ENCODE data around the gene ADAM19.
"Not testable (repeated sequence)": the region's sequence is repeated elsewhere in the genome, so short reads cannot be mapped to it uniquely, and the experiment has no call there.

ADAM19 gene

GRCh38 chr5:157482702-157483101 is 92.9 kb downstream of the ADAM19 start:
- not testable (repeated sequence) for DNase-seq (ENCODE audit: low spot score)

GRCh38 chr5:157481666-157482065 is 93.9 kb downstream of the ADAM19 start:
- DNase-seq (ENCODE audit: low spot score), result no peak

GRCh38 chr5:157481265-157481664 is 94.3 kb downstream of the ADAM19 start:
- peak; percentile 63 for DNase-seq (ENCODE audit: low spot score)

- no peak for DNase-seq (ENCODE audit: low spot score)
Measured at GRCh38 chr5:157479612-157480510, 95.7 kb downstream of the ADAM19 start.

GRCh38 chr5:157479166-157479565 is 96.4 kb downstream of the ADAM19 start:
- DNase-seq (ENCODE audit: low spot score), result no peak

GRCh38 chr5:157478726-157479125 is 96.8 kb downstream of the ADAM19 start:
- no peak for DNase-seq (ENCODE audit: low spot score)

GRCh38 chr5:157477814-157478494 is 97.6 kb downstream of the ADAM19 start:
- no peak for DNase-seq (ENCODE audit: low spot score)

GRCh38 chr5:157476702-157477408 is 98.7 kb downstream of the ADAM19 start:
- peak; percentile 76 for DNase-seq (ENCODE audit: low spot score)

- no peak for DNase-seq (ENCODE audit: low spot score)
Measured at GRCh38 chr5:157475432-157475831, 100.1 kb downstream of the ADAM19 start.

GRCh38 chr5:157473383-157474320 is 101.9 kb downstream of the ADAM19 start:
- no peak for DNase-seq (ENCODE audit: low spot score)

GRCh38 chr5:157471709-157472108 is 103.9 kb downstream of the ADAM19 start:
- peak; percentile 72 for DNase-seq (ENCODE audit: low spot score)

GRCh38 chr5:157470631-157471030 is 104.9 kb downstream of the ADAM19 start:
- DNase-seq (ENCODE audit: low spot score), result no peak

- DNase-seq (ENCODE audit: low spot score), result no peak
Measured at GRCh38 chr5:157469687-157470086, 105.9 kb downstream of the ADAM19 start.

- peak; percentile 58 for DNase-seq (ENCODE audit: low spot score)
Measured at GRCh38 chr5:157469073-157469472, 106.5 kb downstream of the ADAM19 start.

- DNase-seq (ENCODE audit: low spot score), result no peak
Measured at GRCh38 chr5:157468293-157468965, 107.1 kb downstream of the ADAM19 start.

- no peak for DNase-seq (ENCODE audit: low spot score)
Measured at GRCh38 chr5:157464519-157465171, 110.9 kb downstream of the ADAM19 start.

GRCh38 chr5:157463621-157464518 is 111.7 kb downstream of the ADAM19 start:
- DNase-seq (ENCODE audit: low spot score), result no peak

- no peak for DNase-seq (ENCODE audit: low spot score)
Measured at GRCh38 chr5:157463081-157463480, 112.5 kb downstream of the ADAM19 start.
